ENCODE results near the gene CYP3A7. TPM values are rescaled to one million over a fixed set of nuclear protein-coding genes. Genes with fewer than 3 reads are reported as not detected.

CYP3A7 gene
- total and polyA plus RNA-seq, 2 of the 13 experiments (the other 11 are each of a cell fraction or from before 2014, with no cell fraction given) = 5.8 to 6.4 TPM

DNA sequence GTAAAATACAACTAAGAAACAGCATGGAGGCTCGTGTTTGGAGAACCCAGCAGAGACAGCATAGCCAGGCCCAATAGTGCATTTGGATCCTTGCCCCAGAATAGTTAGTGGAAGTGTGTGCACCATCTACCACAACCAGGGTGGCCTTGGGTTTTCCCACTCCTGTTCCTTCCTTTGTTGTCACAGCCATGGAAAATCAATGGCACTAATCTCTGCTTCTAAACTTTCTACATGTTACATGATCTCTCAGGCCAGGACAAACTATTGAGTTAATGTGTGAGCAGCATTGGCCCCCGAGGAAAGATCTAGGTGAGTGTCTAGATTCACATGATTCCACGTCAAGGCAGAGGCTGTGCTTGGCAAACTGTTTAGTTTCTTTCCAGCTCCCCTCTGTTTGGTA, 2.0 kb downstream of the CYP3A7 start (continued):
- TF ChIP-seq, protein P1, sequence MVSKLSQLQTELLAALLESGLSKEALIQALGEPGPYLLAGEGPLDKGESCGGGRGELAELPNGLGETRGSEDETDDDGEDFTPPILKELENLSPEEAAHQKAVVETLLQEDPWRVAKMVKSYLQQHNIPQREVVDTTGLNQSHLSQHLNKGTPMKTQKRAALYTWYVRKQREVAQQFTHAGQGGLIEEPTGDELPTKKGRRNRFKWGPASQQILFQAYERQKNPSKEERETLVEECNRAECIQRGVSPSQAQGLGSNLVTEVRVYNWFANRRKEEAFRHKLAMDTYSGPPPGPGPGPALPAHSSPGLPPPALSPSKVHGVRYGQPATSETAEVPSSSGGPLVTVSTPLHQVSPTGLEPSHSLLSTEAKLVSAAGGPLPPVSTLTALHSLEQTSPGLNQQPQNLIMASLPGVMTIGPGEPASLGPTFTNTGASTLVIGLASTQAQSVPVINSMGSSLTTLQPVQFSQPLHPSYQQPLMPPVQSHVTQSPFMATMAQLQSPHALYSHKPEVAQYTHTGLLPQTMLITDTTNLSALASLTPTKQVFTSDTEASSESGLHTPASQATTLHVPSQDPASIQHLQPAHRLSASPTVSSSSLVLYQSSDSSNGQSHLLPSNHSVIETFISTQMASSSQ (IDR thresholded peaks at IDR 0.05; ENCODE audit: low read depth) = no peak
- TF ChIP-seq, protein P1 (CRISPR knock-in tag; IDR thresholded peaks at IDR 0.05; ENCODE audit: borderline replicate concordance) = no peak
- TF ChIP-seq FOSL1 (CRISPR knock-in tag; IDR thresholded peaks at IDR 0.05; ENCODE audit: borderline replicate concordance) = no peak
- no peak for TF ChIP-seq EZH2 (conservative IDR thresholded peaks at IDR 0.05; ENCODE audit: low read depth, low read length)
- peak; percentile 15; the same call in 1 of the 2 replicates for TF ChIP-seq GABPB1 (CRISPR knock-in tag; IDR thresholded peaks at IDR 0.05)
- no peak for TF ChIP-seq MAZ (IDR thresholded peaks at IDR 0.05; ENCODE audit: borderline replicate concordance, low read depth, low read length)
- no peak for TF ChIP-seq MAZ (CRISPR knock-in tag; IDR thresholded peaks at IDR 0.05; ENCODE audit: low read depth)
- 0 out of 2 replicates have a peak, but pooled peaks have one; percentile 43 for TF ChIP-seq ZNF646 (CRISPR knock-in tag; IDR thresholded peaks at IDR 0.05)
- no peak for TF ChIP-seq ZBTB14 (CRISPR knock-in tag; IDR thresholded peaks at IDR 0.05)
- no peak for TF ChIP-seq NR2F1 (CRISPR knock-in tag; IDR thresholded peaks at IDR 0.05)
- peak; percentile 75; the same call in 1 of the 2 replicates for TF ChIP-seq ZMYM3 (CRISPR knock-in tag; IDR thresholded peaks at IDR 0.05)
- peak; percentile 85 for TF ChIP-seq SALL1 (CRISPR knock-in tag; IDR thresholded peaks at IDR 0.05)
- TF ChIP-seq MZF1 (CRISPR knock-in tag; IDR thresholded peaks at IDR 0.05; ENCODE audit: borderline replicate concordance) = no peak
- TF ChIP-seq, protein P2, sequence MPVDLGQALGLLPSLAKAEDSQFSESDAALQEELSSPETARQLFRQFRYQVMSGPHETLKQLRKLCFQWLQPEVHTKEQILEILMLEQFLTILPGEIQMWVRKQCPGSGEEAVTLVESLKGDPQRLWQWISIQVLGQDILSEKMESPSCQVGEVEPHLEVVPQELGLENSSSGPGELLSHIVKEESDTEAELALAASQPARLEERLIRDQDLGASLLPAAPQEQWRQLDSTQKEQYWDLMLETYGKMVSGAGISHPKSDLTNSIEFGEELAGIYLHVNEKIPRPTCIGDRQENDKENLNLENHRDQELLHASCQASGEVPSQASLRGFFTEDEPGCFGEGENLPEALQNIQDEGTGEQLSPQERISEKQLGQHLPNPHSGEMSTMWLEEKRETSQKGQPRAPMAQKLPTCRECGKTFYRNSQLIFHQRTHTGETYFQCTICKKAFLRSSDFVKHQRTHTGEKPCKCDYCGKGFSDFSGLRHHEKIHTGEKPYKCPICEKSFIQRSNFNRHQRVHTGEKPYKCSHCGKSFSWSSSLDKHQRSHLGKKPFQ (CRISPR knock-in tag; IDR thresholded peaks at IDR 0.05; ENCODE audit: insufficient replicate concordance) = no peak
- TF ChIP-seq SRSF1 (optimal IDR thresholded peaks at IDR 0.05; ENCODE audit: low read depth, low read length) = no peak
